Endodermal cell (in vitro differentiated cells): Measurements from ENCODE around the gene NOTCH2. TPM values are rescaled to one million over a fixed set of nuclear protein-coding genes. Genes with fewer than 3 reads are reported as not detected.

Source experiments
- DNase-seq: peaks from one replicate; pipeline ENCODE4 v3.0.0-alpha.2; 2017
- H3K27ac ChIP-seq: 2 replicates; pipeline ENCODE4 v1.5.1; 2013; ENCODE audit warnings: mild to moderate bottlenecking, low read depth, low read length, moderate library complexity
- H3K27me3 ChIP-seq: 2 replicates; pipeline ENCODE4 v1.6.1; 2013; ENCODE audit warnings: mild to moderate bottlenecking, low read length, moderate library complexity; ENCODE audit not compliant: insufficient read depth, control insufficient read depth, poor library complexity, severe bottlenecking
- H3K36me3 ChIP-seq: 2 replicates; pipeline ENCODE4 v1.7.0; 2013; ENCODE audit warnings: mild to moderate bottlenecking, low read length, moderate library complexity; ENCODE audit not compliant: control insufficient read depth, insufficient read depth
- H3K4me1 ChIP-seq: one replicate; pipeline ENCODE4 v1.7.0; 2013; ENCODE audit warnings: low read length; ENCODE audit not compliant: control insufficient read depth, insufficient read depth
- H3K4me3 ChIP-seq: 2 replicates; pipeline ENCODE4 v1.5.1; 2013; ENCODE audit warnings: mild to moderate bottlenecking, low read length, moderate library complexity
- H3K9ac ChIP-seq: 2 replicates; pipeline ENCODE4 v1.6.1; 2013; ENCODE audit warnings: mild to moderate bottlenecking, low read length, moderate library complexity; ENCODE audit not compliant: poor library complexity, severe bottlenecking; ENCODE audit errors: extremely low read depth
- H3K9me3 ChIP-seq: 2 replicates; pipeline ENCODE4 v1.6.1; 2013; ENCODE audit warnings: mild to moderate bottlenecking, low read length, moderate library complexity; ENCODE audit not compliant: control insufficient read depth
- H3K27ac Mint-ChIP-seq: 2 replicates; pipeline ENCODE4 v1.8.0; 2020; ENCODE audit warnings: mixed read lengths
- H3K27me3 Mint-ChIP-seq: 2 replicates; pipeline ENCODE4 v1.8.0; 2021; ENCODE audit warnings: mild to moderate bottlenecking, mixed read lengths; ENCODE audit not compliant: insufficient read depth
- H3K36me3 Mint-ChIP-seq: 2 replicates; pipeline ENCODE4 v1.8.0; 2020; ENCODE audit warnings: low read depth, mixed read lengths
- H3K4me1 Mint-ChIP-seq: 2 replicates; pipeline ENCODE4 v1.8.0; 2020; ENCODE audit warnings: mixed read lengths
- H3K4me3 Mint-ChIP-seq: 2 replicates; pipeline ENCODE4 v1.8.0; 2020; ENCODE audit warnings: mild to moderate bottlenecking, moderate library complexity, mixed read lengths
- H3K9me3 Mint-ChIP-seq: 2 replicates; pipeline ENCODE4 v1.8.0; 2020; ENCODE audit warnings: mild to moderate bottlenecking, mixed read lengths
- CTCF ChIP-seq: fragments of 200-600 bp; sonication (generic); conservative IDR thresholded peaks from 2 replicates; pipeline ENCODE4 v1.5.0; 2021; ENCODE audit warnings: antibody characterized with exemption, mild to moderate bottlenecking
- WGBS, 2 experiments: methylation state at CpG; one replicate each; pipeline versions ENCODE4 v1.1.5 to v1.1.7; 2013; ENCODE audit warnings: missing lambda C conversion rate in 2 of 2, mixed read lengths in 1 of 2; ENCODE audit not compliant: insufficient coverage in 1 of 2, insufficient read length in 1 of 2; 5-methylcytosine and 5-hydroxymethylcytosine counted together
- total RNA-seq, 2 donors: library from RNA; stranded (reverse); fragmentation: NEBNext Ultra II Directional in 1 of 2; extraction: Animal tissue kit (Norgen Biotek cat#: 25700) in 1 of 2; gene quantifications; 2 replicates in 1 of 2; 3 replicates in 1 of 2; pipeline ENCODE4 v1.2.1, GENCODE V29; 2021

NOTCH2 gene
- total RNA-seq, 2 donors from 2014 or later = 79.0 to 88.3 TPM

DNA sequence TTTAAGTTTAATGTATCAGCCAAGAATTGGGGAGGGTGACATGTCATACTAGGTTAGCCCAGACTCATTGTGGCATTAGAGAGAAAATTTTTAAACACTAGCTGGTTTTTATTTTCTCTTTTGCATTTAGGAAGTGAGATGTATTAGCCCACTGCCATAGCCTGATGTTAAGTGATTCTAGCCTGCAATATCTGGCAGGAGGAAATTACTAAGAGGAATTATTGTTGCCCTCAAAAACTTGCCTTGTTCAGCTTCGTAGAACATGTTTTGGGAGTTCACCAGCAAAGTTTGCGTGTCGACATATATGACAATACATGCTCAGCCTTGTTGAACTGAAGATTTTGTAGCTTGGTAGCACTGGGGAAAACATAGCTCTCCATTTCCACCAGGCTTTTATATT lies 185.6 kb downstream of the NOTCH2 start:
- 91 to 92% methylated on average over 3 of the region's 3 CpGs for WGBS, 2 experiments
- no peaks in the 10 kb centered on the region for H3K36me3 Mint-ChIP-seq
- H3K27me3 Mint-ChIP-seq = peaks cover 3% of the 10 kb centered on the region

GRCh38 chr1:119882132-119883049 lies 187.1 kb downstream of the NOTCH2 start:
- 87 to 92% methylated on average over 3 to 5 of the region's 5 CpGs for WGBS, 2 experiments

More for the DNA sequence above, 185.6 kb downstream of the NOTCH2 start:
- peaks cover 4% of the 10 kb centered on the region for H3K9me3 ChIP-seq
- no peak overlapping the region for H3K27ac ChIP-seq
- H3K4me1 Mint-ChIP-seq = no peaks in the 10 kb centered on the region
- H3K27me3 ChIP-seq = no peaks in the 10 kb centered on the region
- H3K36me3 ChIP-seq = no peaks in the 10 kb centered on the region
- no peak overlapping the region for H3K9ac ChIP-seq
- H3K27ac Mint-ChIP-seq = no peak overlapping the region
- H3K9me3 Mint-ChIP-seq = peaks cover 7% of the 10 kb centered on the region
- H3K4me3 Mint-ChIP-seq = no peak overlapping the region
- no peak for DNase-seq
- no peak overlapping the region for H3K4me3 ChIP-seq
- TF ChIP-seq CTCF = no peak
- H3K4me1 ChIP-seq = no peaks in the 10 kb centered on the region

More at GRCh38 chr1:119882132-119883049, 187.1 kb downstream of the NOTCH2 start:
- H3K9me3 ChIP-seq = no peaks in the 10 kb centered on the region
- Mint-ChIP-seq H3K4me3 (no peak overlapping the region), H3K27ac (no peak overlapping the region), H3K9me3 (no peaks in the 10 kb centered on the region), H3K36me3 (no peaks in the 10 kb centered on the region), H3K4me1 (no peaks in the 10 kb centered on the region), H3K27me3 (peaks cover under 1% of the 10 kb centered on the region)
- no peaks in the 10 kb centered on the region for H3K4me1 ChIP-seq
- H3K9ac ChIP-seq = no peak overlapping the region
- no peak overlapping the region for H3K4me3 ChIP-seq
- DNase-seq = no peak
- H3K36me3 ChIP-seq = no peaks in the 10 kb centered on the region
- H3K27me3 ChIP-seq = no peaks in the 10 kb centered on the region
- H3K27ac ChIP-seq = no peak overlapping the region
- no peak for TF ChIP-seq CTCF
